BLaER1 (cell line): ENCODE measurements around the gene SNED1.

Experiments used
- H3K27ac ChIP-seq: shearing (Covaris generic); formaldehyde crosslinking; 2 replicates; pipeline ENCODE4 v1.8.1; 2022
- H3K27me3 ChIP-seq: shearing (Covaris generic); formaldehyde crosslinking; 2 replicates; pipeline ENCODE4 v1.8.1; 2022
- H3K36me3 ChIP-seq: shearing (Covaris generic); formaldehyde crosslinking; 2 replicates; pipeline ENCODE4 v1.8.1; 2022
- H3K4me1 ChIP-seq: shearing (Covaris generic); formaldehyde crosslinking; 2 replicates; pipeline ENCODE4 v1.8.1; 2022
- H3K4me2 ChIP-seq: shearing (Covaris generic); formaldehyde crosslinking; 2 replicates; pipeline ENCODE4 v1.8.1; 2022
- H3K4me3 ChIP-seq: shearing (Covaris generic); formaldehyde crosslinking; 2 replicates; pipeline ENCODE4 v1.8.1; 2022
- H3K9ac ChIP-seq: shearing (Covaris generic); formaldehyde crosslinking; 2 replicates; pipeline ENCODE4 v1.8.1; 2022
- H3K9me3 ChIP-seq: shearing (Covaris generic); formaldehyde crosslinking; 2 replicates; pipeline ENCODE4 v1.8.1; 2022
- H4K20me1 ChIP-seq: shearing (Covaris generic); formaldehyde crosslinking; 2 replicates; pipeline ENCODE4 v1.8.1; 2022
- Cebpa-rat ChIP-seq: shearing (Covaris generic); IDR thresholded peaks from 2 replicates; pipeline ENCODE4 v1.8.1; 2022

Gene SNED1

DNA sequence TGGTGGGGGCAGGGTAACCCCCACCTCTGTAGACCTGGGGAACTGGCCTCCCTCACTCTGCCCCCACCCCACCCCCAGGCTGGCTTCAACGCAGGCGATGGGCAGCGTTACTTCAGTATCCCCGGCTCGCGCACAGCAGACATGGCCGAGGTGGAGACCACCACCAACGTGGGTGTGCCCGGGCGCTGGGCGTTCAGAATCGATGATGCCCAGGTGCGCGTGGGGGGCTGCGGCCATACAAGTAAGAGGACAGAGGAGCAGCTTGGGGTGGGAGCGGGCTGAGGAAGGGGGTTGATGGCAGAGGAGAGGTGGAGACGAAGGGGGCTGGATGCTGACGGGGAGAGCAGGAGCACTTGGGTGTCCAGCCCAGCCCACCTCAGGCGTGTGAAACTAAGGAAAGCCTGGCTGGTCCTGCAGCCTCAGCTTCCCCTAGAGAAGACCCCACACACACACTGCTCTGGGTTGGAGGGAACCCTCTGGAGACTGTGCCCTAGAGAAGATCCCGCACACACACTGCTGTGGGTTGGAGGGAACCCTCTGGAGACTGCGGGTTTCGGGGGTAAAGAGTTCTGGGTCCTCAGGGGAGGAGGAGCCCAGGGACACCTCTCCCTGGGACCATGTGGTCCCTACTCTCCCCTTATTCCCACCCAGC, 36.2 kb downstream of the SNED1 start:
- Histone ChIP-seq H3K9me3 (no peaks in the 10 kb centered on the region), H4K20me1 (0 out of 2 replicates have a peak, but pooled peaks cover 10% of the 10 kb centered on the region), H3K36me3 (no peaks in the 10 kb centered on the region), H3K4me1 (peaks cover 65% of the 10 kb centered on the region), H3K4me3 (no peak overlapping the region), H3K27me3 (peaks cover 16% of the 10 kb centered on the region), H3K9ac (no peak overlapping the region), H3K4me2 (peak overlapping the region; percentile 69), H3K27ac (no peak overlapping the region)
- TF ChIP-seq Cebpa-rat = no peak

DNA sequence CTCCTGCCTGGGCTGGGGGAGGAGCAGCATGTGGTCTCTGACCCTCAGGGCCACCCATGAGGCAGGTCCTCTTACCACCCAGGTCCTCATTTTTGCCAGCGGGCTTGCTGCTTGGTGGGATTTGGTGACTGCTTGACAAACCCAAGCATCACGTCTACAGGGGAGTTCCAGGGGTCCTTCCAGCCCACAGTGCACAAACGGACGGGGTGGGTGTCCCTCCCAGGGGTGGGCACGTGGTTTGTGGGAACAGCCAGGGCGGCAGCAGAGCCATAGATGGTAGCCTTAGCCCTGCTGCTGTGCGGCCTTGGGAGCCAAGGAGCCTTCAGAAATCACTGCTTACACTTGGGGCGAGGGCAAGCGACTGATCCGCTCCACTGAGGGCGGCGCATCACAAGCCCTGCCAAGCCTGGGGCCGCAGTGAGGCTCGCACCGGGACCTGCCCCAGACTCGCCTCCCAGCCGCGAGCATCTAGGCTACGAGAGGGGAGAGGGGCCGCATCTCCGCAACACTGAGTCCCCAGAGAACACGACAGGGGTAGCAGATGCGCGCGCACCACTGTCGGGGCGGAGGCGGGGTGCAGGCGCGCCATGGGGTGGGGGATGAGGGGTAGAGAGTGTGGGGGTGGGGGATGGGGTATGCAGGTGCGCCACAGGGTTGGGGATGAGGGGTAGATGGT, 36.9 kb downstream of the SNED1 start:
- H3K9me3 ChIP-seq = no peaks in the 10 kb centered on the region
- peaks cover 66% of the 10 kb centered on the region for H3K4me1 ChIP-seq
- no peak overlapping the region for H3K4me3 ChIP-seq
- peaks cover 16% of the 10 kb centered on the region for H3K27me3 ChIP-seq
- H4K20me1 ChIP-seq = 0 out of 2 replicates have a peak, but pooled peaks cover 10% of the 10 kb centered on the region
- TF ChIP-seq Cebpa-rat = no peak
- peak overlapping the region; percentile 69 for H3K4me2 ChIP-seq
- no peaks in the 10 kb centered on the region for H3K36me3 ChIP-seq
- H3K9ac ChIP-seq = no peak overlapping the region
- no peak overlapping the region for H3K27ac ChIP-seq

DNA sequence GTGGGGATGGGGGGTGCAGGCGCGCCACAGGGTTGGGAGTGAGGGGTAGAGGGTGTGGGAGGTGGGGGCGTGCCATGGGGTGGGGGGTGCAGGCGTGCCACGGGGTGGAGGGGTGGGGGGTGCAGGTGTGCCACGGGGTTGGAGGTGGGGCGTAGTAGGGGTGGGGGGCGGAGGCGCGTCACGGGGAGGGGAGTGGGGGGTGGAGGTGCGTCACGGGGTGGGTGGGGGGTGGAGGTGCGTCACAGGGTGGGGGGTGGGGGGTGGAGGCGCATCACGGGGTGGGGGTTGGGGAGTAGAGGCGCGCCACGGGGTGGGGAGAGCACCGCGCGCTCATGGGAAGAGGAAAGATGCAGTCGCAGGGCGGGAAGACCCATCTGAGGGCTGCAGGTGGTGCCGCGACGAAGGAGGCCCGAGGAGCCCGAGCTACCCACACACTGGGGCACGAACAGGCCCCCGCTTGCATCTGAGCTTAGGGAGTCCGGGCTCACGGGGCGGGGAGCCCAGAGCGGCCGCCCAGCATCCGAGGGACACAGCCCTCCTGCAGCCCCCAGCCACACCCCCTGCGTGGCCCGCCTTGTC, 37.5 kb downstream of the SNED1 start:
- no peaks in the 10 kb centered on the region for H3K36me3 ChIP-seq
- H3K9ac ChIP-seq = 0 out of 2 replicates have a peak overlapping the region, but pooled peaks have one; percentile 27
- peaks cover 16% of the 10 kb centered on the region for H3K27me3 ChIP-seq
- peak overlapping the region; percentile 61 for H3K4me3 ChIP-seq
- no peak for TF ChIP-seq Cebpa-rat
- peaks cover 66% of the 10 kb centered on the region for H3K4me1 ChIP-seq
- H3K4me2 ChIP-seq = peak overlapping the region; percentile 96
- no peak overlapping the region for H3K27ac ChIP-seq
- H3K9me3 ChIP-seq = no peaks in the 10 kb centered on the region
- H4K20me1 ChIP-seq = 0 out of 2 replicates have a peak, but pooled peaks cover 10% of the 10 kb centered on the region

DNA sequence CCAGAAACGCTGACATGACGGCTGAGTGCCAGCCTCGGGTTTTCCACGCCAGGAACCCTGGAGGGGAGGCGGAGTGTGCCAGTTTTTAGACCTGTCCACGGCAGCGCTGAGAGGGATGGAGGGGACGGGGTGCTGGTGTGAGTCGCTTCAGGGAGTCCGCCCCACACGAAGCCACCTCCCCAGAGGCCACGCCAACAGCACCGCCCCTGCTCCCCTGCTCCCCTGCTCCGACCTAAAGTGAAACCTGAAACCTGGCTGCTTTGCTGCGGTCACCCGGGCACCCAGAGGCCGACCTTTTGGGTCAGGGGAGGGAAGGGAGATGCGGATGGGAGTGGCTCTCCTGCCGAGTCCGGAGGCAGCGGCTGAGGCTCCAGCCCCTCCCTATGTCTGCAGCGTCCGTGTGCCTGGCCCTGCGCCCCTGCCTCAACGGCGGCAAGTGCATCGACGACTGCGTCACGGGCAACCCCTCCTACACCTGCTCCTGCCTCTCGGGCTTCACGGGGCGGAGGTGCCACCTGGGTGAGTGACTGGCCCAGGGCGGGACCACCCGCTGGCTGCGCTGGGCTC, 38.1 kb downstream of the SNED1 start:
- peaks cover 66% of the 10 kb centered on the region for H3K4me1 ChIP-seq
- no peak overlapping the region for H3K27ac ChIP-seq
- H4K20me1 ChIP-seq = 0 out of 2 replicates have a peak, but pooled peaks cover 10% of the 10 kb centered on the region
- peak overlapping the region; percentile 61 for H3K4me3 ChIP-seq
- H3K36me3 ChIP-seq = no peaks in the 10 kb centered on the region
- no peak for TF ChIP-seq Cebpa-rat
- H3K4me2 ChIP-seq = peak overlapping the region; percentile 96
- H3K9me3 ChIP-seq = no peaks in the 10 kb centered on the region
- 0 out of 2 replicates have a peak overlapping the region, but pooled peaks have one; percentile 27 for H3K9ac ChIP-seq
- peaks cover 16% of the 10 kb centered on the region for H3K27me3 ChIP-seq

DNA sequence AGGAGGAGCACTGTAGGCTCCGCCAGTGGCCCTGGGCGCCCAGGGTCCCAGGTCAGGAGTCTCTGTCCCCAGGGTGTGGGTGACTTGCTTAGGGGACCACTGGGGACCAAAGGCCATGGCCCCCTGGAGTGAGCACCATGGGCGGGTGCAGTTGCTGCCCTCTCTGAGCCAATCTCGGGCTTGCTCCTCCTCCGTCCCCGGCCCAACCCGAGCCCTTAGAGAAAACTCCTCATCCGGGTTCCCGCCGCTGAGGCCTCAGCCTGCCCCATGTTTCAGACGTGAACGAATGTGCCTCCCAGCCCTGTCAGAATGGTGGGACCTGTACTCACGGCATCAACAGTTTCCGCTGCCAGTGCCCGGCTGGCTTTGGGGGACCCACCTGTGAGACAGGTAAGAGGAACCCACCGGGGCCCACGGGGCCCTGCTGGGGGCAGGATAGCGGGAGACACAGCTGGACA, 38.6 kb downstream of the SNED1 start:
- Histone ChIP-seq H3K9me3 (no peaks in the 10 kb centered on the region), H3K4me2 (peak overlapping the region; percentile 96), H3K27me3 (peaks cover 16% of the 10 kb centered on the region), H3K9ac (no peak overlapping the region), H4K20me1 (0 out of 2 replicates have a peak, but pooled peaks cover 10% of the 10 kb centered on the region), H3K36me3 (no peaks in the 10 kb centered on the region), H3K4me3 (peak overlapping the region; percentile 61), H3K4me1 (peaks cover 66% of the 10 kb centered on the region), H3K27ac (no peak overlapping the region)
- no peak for TF ChIP-seq Cebpa-rat

DNA sequence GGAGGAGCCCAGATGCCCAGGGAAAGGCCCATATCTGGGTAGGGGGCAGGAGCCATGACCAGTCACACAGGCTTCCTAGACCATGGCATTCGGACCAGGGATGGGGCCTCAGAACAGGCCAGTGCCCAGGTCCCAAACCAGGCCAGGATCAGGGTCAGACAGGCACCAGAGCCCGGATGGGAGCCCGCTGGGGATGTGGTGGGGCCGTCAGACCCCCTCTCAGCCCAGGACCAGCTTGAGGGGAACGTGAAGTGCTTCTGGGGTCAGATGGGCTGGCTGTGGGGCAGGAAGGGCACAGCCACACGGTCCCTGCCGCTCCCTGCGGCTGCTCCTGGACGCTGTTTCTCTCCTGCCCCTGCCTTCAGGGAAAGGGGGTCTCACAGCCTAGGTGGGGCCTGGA, 39.1 kb downstream of the SNED1 start:
- Histone ChIP-seq H3K4me3 (no peak overlapping the region), H3K4me1 (peaks cover 69% of the 10 kb centered on the region), H3K4me2 (peak overlapping the region; percentile 96), H3K9me3 (no peaks in the 10 kb centered on the region), H4K20me1 (0 out of 2 replicates have a peak, but pooled peaks cover 10% of the 10 kb centered on the region), H3K36me3 (no peaks in the 10 kb centered on the region), H3K27ac (no peak overlapping the region), H3K9ac (no peak overlapping the region), H3K27me3 (peaks cover 16% of the 10 kb centered on the region)
- TF ChIP-seq Cebpa-rat = no peak

DNA sequence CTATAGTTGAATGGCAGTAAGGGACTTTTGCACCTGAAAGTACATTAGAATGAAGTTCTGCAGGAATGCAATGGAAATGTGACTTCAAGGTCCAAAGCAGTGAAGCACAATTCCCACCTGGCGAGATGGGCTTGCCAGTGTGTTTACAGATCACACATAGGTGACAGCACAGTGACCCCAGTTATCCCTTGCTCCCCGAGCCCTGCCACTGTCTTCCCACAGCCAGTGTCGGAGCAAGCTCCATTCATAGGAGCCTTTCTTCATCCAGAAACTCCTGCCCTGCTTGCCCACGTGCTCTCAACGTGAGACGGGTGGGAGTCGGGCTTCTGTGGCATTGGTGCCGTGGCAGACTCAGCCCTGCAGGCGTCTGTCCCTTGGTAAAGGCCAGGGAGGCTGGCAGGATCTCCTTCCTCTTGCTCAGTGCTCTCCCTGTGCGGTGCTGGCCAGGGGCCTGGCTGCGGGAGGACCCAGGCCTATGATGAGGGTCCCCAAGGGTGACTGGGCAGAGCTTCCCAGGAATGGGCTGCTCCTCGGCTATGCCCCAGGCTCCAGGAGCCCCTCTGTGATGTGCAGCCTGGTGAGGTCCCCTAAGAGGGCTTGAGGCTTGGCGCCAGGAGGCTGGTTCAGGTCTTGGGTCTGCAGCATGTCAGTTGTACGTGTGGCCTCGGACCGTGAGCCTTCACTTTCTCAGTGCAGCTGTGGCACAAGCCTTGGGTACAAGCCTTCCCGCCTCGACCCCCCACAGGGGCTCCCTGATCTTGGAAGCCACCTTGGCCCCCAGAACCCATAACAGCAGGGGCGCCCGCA, 40.2 kb downstream of the SNED1 start:
- Histone ChIP-seq H3K9me3 (no peaks in the 10 kb centered on the region), H3K27me3 (peaks cover 16% of the 10 kb centered on the region), H3K4me2 (peak overlapping the region; percentile 96), H3K27ac (no peak overlapping the region), H3K9ac (no peak overlapping the region), H3K4me3 (no peak overlapping the region), H3K36me3 (no peaks in the 10 kb centered on the region), H4K20me1 (0 out of 2 replicates have a peak, but pooled peaks cover 10% of the 10 kb centered on the region), H3K4me1 (peaks cover 69% of the 10 kb centered on the region)
- TF ChIP-seq Cebpa-rat = no peak

DNA sequence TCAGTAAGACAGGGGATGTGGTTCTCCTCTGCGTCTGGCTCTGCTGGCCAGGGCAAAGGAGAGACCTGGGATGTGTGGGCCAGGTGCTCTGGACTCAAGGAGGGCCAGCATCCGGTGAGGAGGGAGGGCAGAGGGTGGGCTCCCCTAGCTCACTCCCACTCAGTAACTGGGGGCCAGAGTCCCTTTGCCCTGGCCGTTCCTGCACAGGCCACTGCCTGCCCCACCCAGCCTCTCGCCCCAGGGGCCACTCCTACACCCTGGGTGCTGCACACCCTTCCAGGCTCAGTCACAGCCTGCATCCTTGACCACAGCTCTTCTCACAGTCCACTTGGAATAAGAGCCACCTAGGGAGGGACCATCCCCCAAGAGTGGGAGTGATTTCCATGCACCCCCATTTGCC, 41.0 kb downstream of the SNED1 start:
- Histone ChIP-seq H3K27me3 (peaks cover 16% of the 10 kb centered on the region), H3K27ac (no peak overlapping the region), H3K9me3 (peaks cover 1% of the 10 kb centered on the region), H3K4me2 (no peak overlapping the region), H4K20me1 (0 out of 2 replicates have a peak, but pooled peaks cover 10% of the 10 kb centered on the region), H3K9ac (no peak overlapping the region), H3K4me1 (peaks cover 69% of the 10 kb centered on the region), H3K36me3 (no peaks in the 10 kb centered on the region), H3K4me3 (no peak overlapping the region)
- no peak for TF ChIP-seq Cebpa-rat

DNA sequence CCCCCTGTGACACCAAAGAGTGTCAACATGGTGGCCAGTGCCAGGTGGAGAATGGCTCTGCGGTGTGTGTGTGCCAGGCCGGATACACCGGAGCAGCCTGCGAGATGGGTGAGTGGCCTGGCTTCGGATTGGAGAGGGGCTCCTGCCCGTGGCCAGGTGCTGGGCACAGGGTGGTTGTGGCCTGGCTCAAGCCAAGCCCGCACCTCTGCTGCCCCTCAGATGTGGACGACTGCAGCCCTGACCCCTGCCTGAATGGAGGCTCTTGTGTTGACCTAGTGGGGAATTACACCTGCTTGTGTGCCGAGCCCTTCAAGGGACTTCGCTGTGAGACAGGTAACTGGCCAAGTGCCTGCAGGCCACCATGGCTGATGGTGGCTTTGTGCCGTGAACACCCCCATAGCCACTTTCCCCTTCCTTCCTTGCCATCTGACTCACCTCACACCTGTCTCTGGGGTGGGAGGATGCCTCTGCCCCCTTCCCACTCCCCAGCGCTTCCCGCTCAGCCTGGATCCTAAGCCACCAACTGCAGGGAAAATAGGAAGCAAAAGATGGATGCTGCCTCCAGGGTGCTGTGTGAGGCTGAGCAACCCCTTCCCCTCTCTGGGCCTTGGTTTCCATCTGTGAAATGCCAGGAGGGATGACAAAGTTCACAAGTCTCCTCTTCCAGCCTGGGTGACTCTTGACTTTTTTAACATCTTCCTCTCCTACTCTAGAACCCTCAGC, 41.8 kb downstream of the SNED1 start:
- H3K9me3 ChIP-seq = peaks cover 10% of the 10 kb centered on the region
- H4K20me1 ChIP-seq = 0 out of 2 replicates have a peak, but pooled peaks cover 10% of the 10 kb centered on the region
- peak overlapping the region; percentile 80 for H3K4me2 ChIP-seq
- H3K9ac ChIP-seq = no peak overlapping the region
- peaks cover 16% of the 10 kb centered on the region for H3K27me3 ChIP-seq
- H3K4me3 ChIP-seq = no peak overlapping the region
- H3K4me1 ChIP-seq = peaks cover 61% of the 10 kb centered on the region
- H3K27ac ChIP-seq = no peak overlapping the region
- no peaks in the 10 kb centered on the region for H3K36me3 ChIP-seq
- no peak for TF ChIP-seq Cebpa-rat
